H1 (cell line): ENCODE results near the gene ELOVL3. TPM values are rescaled to one million over a fixed set of nuclear protein-coding genes. Genes with fewer than 3 reads are reported as not detected.

Experiments
- CTCF ChIA-PET: fragments of 300-600 bp; sonication (Branson Sonifier 250); formaldehyde crosslinking; loops from one replicate; lab custom pipeline; 2021; ENCODE audit not compliant: partially characterized antibody; lab: Charles Lee
- POLR2A ChIA-PET: fragments of 300-600 bp; sonication (Branson Sonifier 250); formaldehyde crosslinking; loops from one replicate; lab custom pipeline; 2021; ENCODE audit warnings: inconsistent platforms; ENCODE audit not compliant: partially characterized antibody; lab: Charles Lee
- DNase-seq, 2 experiments: peaks; one replicate each; pipeline versions ENCODE4 v3.0.0 to v3.0.0-alpha.2; 2010 to 2022; ENCODE audit warnings: low spot score in 2 of 2, low read depth in 1 of 2, mixed read lengths in 1 of 2
- FAIRE-seq: peaks from 2 replicates; lab custom pipeline; 2011; peaks lifted over from hg19 to GRCh38; lab: Jason Lieb, UNC
- H2AFZ ChIP-seq: 2 replicates; pipeline ENCODE4 v1.8.1; 2012; ENCODE audit warnings: low read length, inconsistent platforms
- H2AK5ac ChIP-seq: 2 replicates; pipeline ENCODE4 v1.6.1; 2013; ENCODE audit warnings: low read depth, low read length
- H2BK120ac ChIP-seq: replicated peaks from 2 replicates; pipeline ENCODE3; 2013; ENCODE audit warnings: low read depth, low read length, inconsistent platforms
- H2BK12ac ChIP-seq: 2 replicates; pipeline ENCODE4 v1.6.1; 2013; ENCODE audit warnings: low read depth, low read length
- H2BK15ac ChIP-seq: 2 replicates; pipeline ENCODE4 v1.6.1; 2013; ENCODE audit warnings: low read length
- H2BK20ac ChIP-seq: 2 replicates; pipeline ENCODE4 v1.6.1; 2013; ENCODE audit warnings: low read length
- H2BK5ac ChIP-seq: 2 replicates; pipeline ENCODE4 v1.6.1; 2013; ENCODE audit warnings: low read depth, low read length
- H3K14ac ChIP-seq: 2 replicates; pipeline ENCODE4 v1.6.1; 2013; ENCODE audit warnings: inconsistent platforms; ENCODE audit not compliant: insufficient read length
- H3K18ac ChIP-seq: 2 replicates; pipeline ENCODE4 v1.6.1; 2013; ENCODE audit warnings: low read length; ENCODE audit errors: extremely low read depth
- H3K23ac ChIP-seq: 2 replicates; pipeline ENCODE4 v1.6.1; 2013; ENCODE audit warnings: inconsistent platforms; ENCODE audit not compliant: insufficient read length
- H3K23me2 ChIP-seq: 2 replicates; pipeline ENCODE4 v1.6.1; 2013; ENCODE audit warnings: low read depth, low read length
- H3K27ac ChIP-seq: 2 replicates; pipeline ENCODE4 v1.6.1; 2011; ENCODE audit warnings: low read depth, low read length, inconsistent platforms
- H3K27me3 ChIP-seq, 4 experiments: replicated peaks in 1 of 4; 1 replicate in 1 of 4; 2 replicates in 3 of 4; pipeline versions ENCODE4 v1.6.1 to v1.8.1; 2011 to 2013; ENCODE audit warnings: low read length in 3 of 4, mild to moderate bottlenecking in 3 of 4, inconsistent platforms in 2 of 4, mixed read lengths in 2 of 4, moderate library complexity in 1 of 4; ENCODE audit not compliant: control insufficient read depth in 3 of 4, insufficient read depth in 3 of 4; ENCODE audit errors: extremely low read depth in 1 of 4
- H3K36me3 ChIP-seq, 4 experiments: 2 replicates each; pipeline versions ENCODE4 v1.6.1 to v1.8.1; 2011 to 2013; ENCODE audit warnings: mild to moderate bottlenecking in 4 of 4, low read length in 3 of 4, moderate library complexity in 2 of 4, control low read depth in 1 of 4, inconsistent platforms in 1 of 4; ENCODE audit not compliant: insufficient read depth in 4 of 4, control insufficient read depth in 2 of 4
- H3K4ac ChIP-seq: replicated peaks from 2 replicates; pipeline ENCODE3; 2013; ENCODE audit warnings: low read length, low read depth, mixed read lengths, inconsistent platforms; ENCODE audit not compliant: insufficient read length
- H3K4me1 ChIP-seq, 4 experiments: replicated peaks in 1 of 4; 1 replicate in 1 of 4; 2 replicates in 3 of 4; pipeline versions ENCODE4 v1.6.1 to v1.8.1; 2011 to 2013; ENCODE audit warnings: low read length in 3 of 4, inconsistent platforms in 2 of 4, mixed read lengths in 1 of 4; ENCODE audit not compliant: insufficient read depth in 4 of 4, control insufficient read depth in 3 of 4
- H3K4me2 ChIP-seq, 2 experiments: 2 replicates each; pipeline versions ENCODE4 v1.6.1 to v1.8.1; 2011 to 2013; ENCODE audit warnings: low read depth in 2 of 2, low read length in 2 of 2, control low read depth in 1 of 2, inconsistent platforms in 1 of 2, mild to moderate bottlenecking in 1 of 2; ENCODE audit not compliant: insufficient read depth in 1 of 2
- H3K4me3 ChIP-seq, 4 experiments: fragments of 200-600, 300-600 bp in 1 of 4; sonication (generic), shearing (Covaris generic), sonication (Bioruptor Twin) in 1 of 4; 2 replicates each; pipeline versions ENCODE4 v1.5.1 to v1.8.1; 2011 to 2016; ENCODE audit warnings: low read length in 4 of 4, low read depth in 3 of 4, control low read depth in 2 of 4, inconsistent platforms in 2 of 4, mild to moderate bottlenecking in 2 of 4, mixed read lengths in 1 of 4, moderate library complexity in 1 of 4; ENCODE audit not compliant: insufficient read depth in 2 of 4; ENCODE audit errors: extremely low read depth in 1 of 4
- H3K56ac ChIP-seq: replicated peaks from 2 replicates; pipeline ENCODE3; 2013; ENCODE audit warnings: low read depth, mild to moderate bottlenecking, mixed read lengths, low read length, inconsistent platforms; ENCODE audit not compliant: insufficient read length
- H3K79me1 ChIP-seq: 2 replicates; pipeline ENCODE4 v1.6.1; 2013; ENCODE audit warnings: low read depth, low read length, control low read depth
- H3K79me2 ChIP-seq, 2 experiments: 2 replicates each; pipeline versions ENCODE4 v1.6.1 to v1.8.1; 2012 to 2013; ENCODE audit warnings: low read length in 2 of 2, mild to moderate bottlenecking in 2 of 2, inconsistent platforms in 1 of 2; ENCODE audit not compliant: insufficient read depth in 2 of 2, control insufficient read depth in 1 of 2
- H3K9ac ChIP-seq, 4 experiments: replicated peaks in 1 of 4; 1 replicate in 1 of 4; 2 replicates in 3 of 4; pipeline versions ENCODE4 v1.6.1 to v1.8.1; 2011 to 2013; ENCODE audit warnings: low read depth in 3 of 4, low read length in 3 of 4, control low read depth in 2 of 4, mild to moderate bottlenecking in 2 of 4, moderate library complexity in 2 of 4, inconsistent platforms in 1 of 4; ENCODE audit errors: extremely low read depth in 1 of 4
- H3K9me3 ChIP-seq, 2 experiments: 2 replicates each; pipeline versions ENCODE4 v1.6.1 to v1.8.1; 2012 to 2013; ENCODE audit warnings: mild to moderate bottlenecking in 2 of 2, moderate library complexity in 2 of 2, control low read depth in 1 of 2, inconsistent platforms in 1 of 2, low read depth in 1 of 2, low read length in 1 of 2, mixed read lengths in 1 of 2; ENCODE audit not compliant: insufficient read depth in 2 of 2
- H4K20me1 ChIP-seq, 2 experiments: replicated peaks in 1 of 2; 2 replicates each; pipeline versions ENCODE3 to v1.8.1; 2011 to 2013; ENCODE audit warnings: inconsistent platforms in 2 of 2, low read length in 2 of 2, mild to moderate bottlenecking in 1 of 2; ENCODE audit not compliant: insufficient read depth in 2 of 2, control insufficient read depth in 1 of 2
- H4K5ac ChIP-seq: 2 replicates; pipeline ENCODE4 v1.6.1; 2013; ENCODE audit warnings: low read length, low read depth, mixed read lengths, inconsistent platforms; ENCODE audit not compliant: insufficient read length
- H4K8ac ChIP-seq: 2 replicates; pipeline ENCODE4 v1.8.0; 2013; ENCODE audit warnings: mild to moderate bottlenecking, moderate library complexity, low read length, inconsistent platforms; ENCODE audit not compliant: insufficient read depth; ENCODE audit errors: extremely low read depth
- H4K91ac ChIP-seq: replicated peaks from 2 replicates; pipeline ENCODE3; 2013; ENCODE audit warnings: low read length, mixed read lengths, inconsistent platforms; ENCODE audit not compliant: insufficient read length
- EZH2 ChIP-seq: fragments of 200-600 bp; sonication (generic); IDR thresholded peaks from 2 replicates; pipeline ENCODE4 v1.7.1; 2012; ENCODE audit warnings: low read depth, mild to moderate bottlenecking, moderate library complexity, low read length, inconsistent platforms; ENCODE audit not compliant: severe bottlenecking
- GTF2F1 ChIP-seq: IDR thresholded peaks from 2 replicates; pipeline ENCODE4 v1.6.1; 2012; ENCODE audit warnings: low read depth, low read length, improper control_type of control experiment, borderline replicate concordance
- KDM1A ChIP-seq: fragments of 200-600, 300-600 bp; sonication (generic); IDR thresholded peaks from 2 replicates; pipeline ENCODE4 v1.7.1; 2016; ENCODE audit warnings: mild to moderate bottlenecking, low read length, borderline replicate concordance
- KDM4A ChIP-seq: IDR thresholded peaks from one replicate; pipeline ENCODE4 v1.7.1; 2012; ENCODE audit warnings: low read depth, mild to moderate bottlenecking, moderate library complexity, low read length, inconsistent platforms; ENCODE audit not compliant: severe bottlenecking
- RNF2 ChIP-seq: fragments of 200-900, 300-1000 bp; sonication (generic); IDR thresholded peaks from 2 replicates; pipeline ENCODE4 v1.7.1; 2016; ENCODE audit warnings: borderline replicate concordance, low read depth, mild to moderate bottlenecking, antibody characterized with exemption, low read length; ENCODE audit not compliant: poor library complexity, severe bottlenecking; ENCODE audit errors: missing control alignments
- SIRT6 ChIP-seq: IDR thresholded peaks from one replicate; pipeline ENCODE4 v1.7.1; 2012; ENCODE audit warnings: low read length, inconsistent platforms
- SP2 ChIP-seq: IDR thresholded peaks from 2 replicates; pipeline ENCODE4 v1.6.1; 2012; ENCODE audit warnings: mild to moderate bottlenecking, low read length, inconsistent platforms
- WGBS, 2 experiments: shearing (Covaris generic) in 1 of 2; methylation state at CpG; one replicate each; pipeline versions ENCODE4 v1.1.6 to v1.1.7; 2013 to 2015; ENCODE audit warnings: low lambda C conversion rate in 2 of 2, mixed read lengths in 2 of 2, inconsistent platforms in 1 of 2, low coverage in 1 of 2, missing lambda C conversion rate in 1 of 2; ENCODE audit not compliant: insufficient replicate concordance in 2 of 2, insufficient coverage in 1 of 2, insufficient read length in 1 of 2; ENCODE audit errors: extremely low coverage in 1 of 2, missing lambda C conversion rate in 1 of 2; 5-methylcytosine and 5-hydroxymethylcytosine counted together
- polyA plus RNA-seq, 7 experiments: library from polyadenylated mRNA; depleted of rRNA in 3 of 7; stranded (reverse) in 5 of 7; unstranded in 2 of 7; fragments of >200 nt in 5 of 7; fragments of 200-250 nt in 2 of 7; gene quantifications; 1 replicate in 5 of 7; 2 replicates in 1 of 7; 4 replicates in 1 of 7; pipeline versions ENCODE4 v1.2.1 to v1.2.3, GENCODE V29; 2011 to 2013; ENCODE audit warnings: missing spikeins in 2 of 7, mixed read lengths in 2 of 7
- total RNA-seq: library from RNA; stranded (reverse); fragmentation: NEBNext Ultra II Directional; extraction: Animal tissue kit (Norgen Biotek cat#: 25700); gene quantifications from 2 replicates; pipeline ENCODE4 v1.2.1, GENCODE V29; 2021

ELOVL3 gene
- total and polyA plus RNA-seq, 2 of the 8 experiments (the other 6 are each of a cell fraction or from before 2014, with no cell fraction given): 0.27 TPM; not detected in 1

GRCh38 chr10:102226542-102226870 lies 407 bp downstream of the ELOVL3 start:
- peak overlapping the region in 1 of 4 experiments; percentile 22; a peak in 1 of 8 replicates for H3K4me3 ChIP-seq
- POLR2A ChIA-PET: interaction anchor here (1.1 kb wide), 1 partner anchor 178 kb away, joined by 3 read pairs; no protein-coding TSS in a partner anchor
- no peak for TF ChIP-seq KDM1A
- TF ChIP-seq EZH2: peak; percentile 36
- TF ChIP-seq KDM4A: no peak
- TF ChIP-seq SP2: no peak
- TF ChIP-seq SIRT6: no peak
- no peak for TF ChIP-seq GTF2F1
- TF ChIP-seq RNF2: peak; percentile 32

More at GRCh38 chr10:102226542-102226870, 407 bp downstream of the ELOVL3 start:
- Histone ChIP-seq H4K8ac (no peak overlapping the region), H2BK5ac (no peak overlapping the region), H3K4ac (no peak overlapping the region), H2AFZ (0 out of 2 replicates have a peak overlapping the region, but pooled peaks have one; percentile 36), H2BK12ac (no peak overlapping the region), H3K79me2 (no peaks in the 10 kb centered on the region), H3K27me3 (peaks cover 31 to 61% (median 55%) of the 10 kb centered on the region in 4 experiments), H3K18ac (peak overlapping the region; percentile 51), H2BK120ac (no peak overlapping the region), H2BK20ac (no peak overlapping the region), H3K27ac (no peak overlapping the region), H2BK15ac (no peak overlapping the region; the same call in 1 of the 2 replicates), H3K23me2 (peaks cover 9% of the 10 kb centered on the region; the same call in 1 of the 2 replicates), H3K4me1 (peaks cover 0 to 8% (median under 1%) of the 10 kb centered on the region in 4 experiments; a peak in 3 of 7 replicates), H3K79me1 (no peaks in the 10 kb centered on the region), H3K23ac (no peak overlapping the region), H3K56ac (no peak overlapping the region), H3K36me3 (no peaks in the 10 kb centered on the region), H4K20me1 (peaks cover 2 to 7% of the 10 kb centered on the region in 2 experiments), H3K9ac (no peak overlapping the region), H2AK5ac (no peak overlapping the region), H4K91ac (no peak overlapping the region), H4K5ac (no peak overlapping the region), H3K9me3 (peaks cover 5% of the 10 kb centered on the region in 2 experiments; a peak in 2 of 4 replicates), H3K14ac (no peak overlapping the region), H3K4me2 (peak overlapping the region; percentile 22 to 57; a peak in 3 of 4 replicates)
- CTCF ChIA-PET: interaction anchor here (1.2 to 24.6 kb wide), 6 partner anchors 14 to 174 kb away, joined by 3 to 862 read pairs (median 47); partner anchors contain the start of gene NFKB2
- no peak for FAIRE-seq
- DNase-seq: no peak
- 77% methylated on average over 8 of the region's 8 CpGs; no CpG with 5 or more reads in 1 of the 2 experiments for WGBS, 2 experiments
